SU-DHL-6 (cell line): ENCODE results near the gene PLEKHF1.

Experiments
- H2AFZ ChIP-seq: fragments of 200-600 bp; sonication (generic); 2 replicates; pipeline ENCODE4 v1.6.1; 2014; ENCODE audit warnings: low read depth, mild to moderate bottlenecking, moderate library complexity, mixed read lengths, antibody characterized with exemption, low read length; ENCODE audit not compliant: severe bottlenecking
- H3F3A ChIP-seq: fragments of 200-600 bp; shearing (Covaris generic); 2 replicates; pipeline ENCODE4 v1.6.0; 2016; ENCODE audit warnings: antibody characterized with exemption, mild to moderate bottlenecking; ENCODE audit not compliant: insufficient read depth
- H3K27ac ChIP-seq: fragments of 200-600 bp; sonication (generic); 2 replicates; pipeline ENCODE4 v1.5.1; 2016; ENCODE audit warnings: low read depth, mild to moderate bottlenecking, low read length, moderate library complexity, mixed read lengths
- H3K27me3 ChIP-seq: fragments of 200-600 bp; sonication (generic), shearing (Covaris generic); 2 replicates; pipeline ENCODE4 v1.6.0; 2014; ENCODE audit warnings: mild to moderate bottlenecking, low read length
- H3K36me3 ChIP-seq: fragments of 200-600 bp; sonication (generic); 2 replicates; pipeline ENCODE4 v1.6.1; 2014; ENCODE audit warnings: mild to moderate bottlenecking, low read length, mixed read lengths
- H3K4me2 ChIP-seq: fragments of 300-600, 200-600 bp; shearing (Covaris generic), sonication (generic); 2 replicates; pipeline ENCODE4 v1.6.0; 2014; ENCODE audit warnings: low read length, low read depth, mild to moderate bottlenecking; ENCODE audit not compliant: poor library complexity, severe bottlenecking
- H3K4me3 ChIP-seq: fragments of 200-600 bp; sonication (generic); 2 replicates; pipeline ENCODE4 v1.5.1; 2014; ENCODE audit warnings: antibody characterized with exemption, low read length, mild to moderate bottlenecking, mixed read lengths; ENCODE audit not compliant: insufficient read depth, poor library complexity, severe bottlenecking
- H3K79me2 ChIP-seq: fragments of 200-600 bp; sonication (generic); 2 replicates; pipeline ENCODE4 v1.6.1; 2014; ENCODE audit warnings: mild to moderate bottlenecking, low read length, moderate library complexity; ENCODE audit not compliant: insufficient read depth
- H3K9ac ChIP-seq: fragments of 200-600 bp; sonication (generic); 2 replicates; pipeline ENCODE4 v1.7.0; 2014; ENCODE audit warnings: mild to moderate bottlenecking, low read length
- H3K9me2 ChIP-seq: fragments of 200-600 bp; sonication (generic); replicated peaks from 2 replicates; pipeline ENCODE4 v1.6.1; 2014; ENCODE audit warnings: low read length; ENCODE audit not compliant: insufficient read depth
- H3K9me3 ChIP-seq: fragments of 200-600 bp; sonication (generic); 2 replicates; pipeline ENCODE4 v1.6.1; 2014; ENCODE audit warnings: low read length, mixed read lengths; ENCODE audit not compliant: insufficient read depth
- H4K20me1 ChIP-seq: fragments of 200-600 bp; sonication (generic); 2 replicates; pipeline ENCODE4 v1.6.1; 2014; ENCODE audit warnings: low read depth, mild to moderate bottlenecking, antibody characterized with exemption, low read length, moderate library complexity, mixed read lengths
- EZH2phosphoT487 ChIP-seq: fragments of 200-600 bp; sonication (generic), shearing (Covaris generic); conservative IDR thresholded peaks from 2 replicates; pipeline ENCODE4 v1.6.1; 2018; ENCODE audit warnings: mild to moderate bottlenecking, antibody characterized with exemption, low read length, moderate library complexity, mixed read lengths
- TF ChIP-seq, protein P1 (sequence below): fragments of 200-600 bp; sonication (generic); IDR thresholded peaks from one replicate; pipeline ENCODE4 v1.5.1; 2017; ENCODE audit warnings: antibody characterized with exemption, mild to moderate bottlenecking, low read length, moderate library complexity; ENCODE audit not compliant: insufficient read depth, poor library complexity, severe bottlenecking

Gene PLEKHF1

GRCh38 chr19:29676586-29676985 is 11.3 kb downstream of the PLEKHF1 start:
- Histone ChIP-seq H3K27ac (no peak overlapping the region), H3K79me2 (no peaks in the 10 kb centered on the region), H3K9me2 (no peaks in the 10 kb centered on the region), H3K9me3 (no peaks in the 10 kb centered on the region), H4K20me1 (no peaks in the 10 kb centered on the region), H3K36me3 (no peaks in the 10 kb centered on the region), H3F3A (peaks cover 7% of the 10 kb centered on the region), H3K4me2 (no peak overlapping the region), H3K4me3 (no peak overlapping the region), H2AFZ (no peak overlapping the region), H3K9ac (no peak overlapping the region), H3K27me3 (no peaks in the 10 kb centered on the region)
- TF ChIP-seq, protein P1, sequence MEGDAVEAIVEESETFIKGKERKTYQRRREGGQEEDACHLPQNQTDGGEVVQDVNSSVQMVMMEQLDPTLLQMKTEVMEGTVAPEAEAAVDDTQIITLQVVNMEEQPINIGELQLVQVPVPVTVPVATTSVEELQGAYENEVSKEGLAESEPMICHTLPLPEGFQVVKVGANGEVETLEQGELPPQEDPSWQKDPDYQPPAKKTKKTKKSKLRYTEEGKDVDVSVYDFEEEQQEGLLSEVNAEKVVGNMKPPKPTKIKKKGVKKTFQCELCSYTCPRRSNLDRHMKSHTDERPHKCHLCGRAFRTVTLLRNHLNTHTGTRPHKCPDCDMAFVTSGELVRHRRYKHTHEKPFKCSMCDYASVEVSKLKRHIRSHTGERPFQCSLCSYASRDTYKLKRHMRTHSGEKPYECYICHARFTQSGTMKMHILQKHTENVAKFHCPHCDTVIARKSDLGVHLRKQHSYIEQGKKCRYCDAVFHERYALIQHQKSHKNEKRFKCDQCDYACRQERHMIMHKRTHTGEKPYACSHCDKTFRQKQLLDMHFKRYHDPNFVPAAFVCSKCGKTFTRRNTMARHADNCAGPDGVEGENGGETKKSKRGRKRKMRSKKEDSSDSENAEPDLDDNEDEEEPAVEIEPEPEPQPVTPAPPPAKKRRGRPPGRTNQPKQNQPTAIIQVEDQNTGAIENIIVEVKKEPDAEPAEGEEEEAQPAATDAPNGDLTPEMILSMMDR = no peak
- TF ChIP-seq EZH2phosphoT487 = no peak

DNA sequence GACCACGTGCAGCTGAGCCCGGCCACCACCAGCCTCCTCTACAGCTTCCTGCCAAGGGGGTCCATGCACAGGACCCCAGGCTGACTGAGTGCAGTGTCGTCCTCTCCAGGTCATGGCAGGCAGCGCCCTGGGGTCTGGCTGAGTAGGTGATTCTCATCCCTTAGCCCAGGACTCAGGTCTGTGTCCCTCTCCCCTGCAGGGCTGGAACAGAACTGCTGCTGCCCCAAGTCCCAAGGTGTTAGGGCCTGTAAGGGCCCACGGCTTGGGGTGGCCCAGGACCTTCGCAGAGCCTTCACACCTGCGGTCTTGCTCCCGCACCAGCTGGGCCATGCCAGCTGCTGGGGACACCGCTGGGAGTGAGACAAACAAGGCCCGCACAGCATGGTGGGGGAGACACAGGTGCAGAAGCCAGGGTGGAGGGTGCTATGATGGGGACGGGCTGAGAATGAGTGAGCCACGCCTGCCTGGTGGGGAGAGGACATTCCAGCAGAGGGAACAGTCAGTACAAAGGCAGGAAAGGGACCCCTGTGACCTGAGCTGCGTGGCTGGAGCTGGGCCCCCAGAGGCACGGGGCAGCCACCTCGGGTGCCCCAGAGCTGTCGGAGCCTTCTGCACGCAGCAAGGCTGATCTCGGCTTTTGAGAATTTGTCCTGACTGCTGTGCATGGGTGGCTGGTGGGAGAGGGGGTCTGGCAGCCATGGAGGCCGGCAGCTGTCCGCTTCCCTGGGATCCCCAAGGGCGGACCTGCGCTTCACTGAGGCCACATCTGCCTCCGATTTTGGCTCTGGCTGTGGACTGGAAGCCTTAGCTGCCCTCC is 11.9 kb downstream of the PLEKHF1 start:
- no peak overlapping the region for H3K4me3 ChIP-seq

DNA sequence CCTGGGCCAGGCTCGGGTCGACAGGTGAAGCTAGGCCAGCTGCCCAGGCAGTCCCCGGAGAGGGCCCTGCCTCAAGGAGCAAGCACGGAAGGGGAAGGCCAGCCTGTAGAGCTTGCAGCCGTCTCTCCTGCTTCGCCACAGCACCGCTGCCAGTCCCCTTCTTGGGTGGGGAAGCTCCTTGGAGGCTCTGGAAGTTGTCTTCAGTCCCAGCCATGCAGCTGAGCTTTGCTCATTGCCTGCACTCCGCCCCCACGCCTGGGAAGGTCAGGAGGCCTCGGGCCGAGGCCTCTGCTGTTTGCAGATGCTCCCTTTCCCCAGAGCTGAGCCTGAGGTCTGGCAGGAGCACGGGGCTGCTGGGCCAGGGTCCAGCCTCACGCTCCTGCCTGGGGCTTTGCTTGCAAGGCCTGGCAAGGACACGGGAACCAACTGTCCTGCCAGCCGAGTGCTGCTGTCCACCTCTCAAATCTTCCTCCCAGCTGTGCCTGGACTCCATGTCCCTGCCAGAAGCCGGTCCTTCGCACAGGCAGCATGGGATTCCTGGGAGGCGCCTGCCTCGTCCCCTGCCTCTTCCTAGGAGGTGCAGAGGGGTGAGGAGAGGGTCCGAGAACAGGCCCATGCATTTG is 13.3 kb downstream of the PLEKHF1 start:
- TF ChIP-seq, protein P1 = no peak
- TF ChIP-seq EZH2phosphoT487 = no peak
- Histone ChIP-seq H3K27ac (no peak overlapping the region), H3K79me2 (no peaks in the 10 kb centered on the region), H4K20me1 (no peaks in the 10 kb centered on the region), H2AFZ (no peak overlapping the region), H3K4me3 (no peak overlapping the region), H3K4me2 (no peak overlapping the region), H3K9me2 (no peaks in the 10 kb centered on the region), H3K9me3 (no peaks in the 10 kb centered on the region), H3K36me3 (no peaks in the 10 kb centered on the region), H3F3A (no peaks in the 10 kb centered on the region), H3K9ac (no peak overlapping the region), H3K27me3 (no peaks in the 10 kb centered on the region)

More for the DNA sequence above, 11.9 kb downstream of the PLEKHF1 start:
- H3K9me3 ChIP-seq = no peaks in the 10 kb centered on the region
- no peak overlapping the region for H3K9ac ChIP-seq
- H3K79me2 ChIP-seq = no peaks in the 10 kb centered on the region
- H3K27ac ChIP-seq = no peak overlapping the region
- H4K20me1 ChIP-seq = no peaks in the 10 kb centered on the region
- TF ChIP-seq, protein P1 = no peak
- no peak for TF ChIP-seq EZH2phosphoT487
- H3K9me2 ChIP-seq = no peaks in the 10 kb centered on the region
- H3F3A ChIP-seq = peaks cover 4% of the 10 kb centered on the region
- no peak overlapping the region for H2AFZ ChIP-seq
- no peaks in the 10 kb centered on the region for H3K27me3 ChIP-seq
- H3K36me3 ChIP-seq = no peaks in the 10 kb centered on the region
- H3K4me2 ChIP-seq = no peak overlapping the region
